ENCODE data around the gene STARD3NL. TPM values are rescaled to one million over a fixed set of nuclear protein-coding genes. Genes with fewer than 3 reads are reported as not detected.
"Not testable (repeated sequence)": the region's sequence is repeated elsewhere in the genome, so short reads cannot be mapped to it uniquely, and the experiment has no call there.

The STARD3NL gene
- total RNA-seq, 1 donor from 2014 or later = 21.8 TPM

- ATAC-seq (ENCODE audit: poor library complexity) (peak; percentile 46), DNase-seq (peak; percentile 55)
- intact Hi-C loops (cut with DNase I) = no loop called here
Measured at GRCh38 chr7:38211940-38212339, 33.9 kb downstream of the STARD3NL start.

GRCh38 chr7:38215115-38215514 lies 37.1 kb downstream of the STARD3NL start:
- DNase-seq (no peak), ATAC-seq (ENCODE audit: poor library complexity) (no peak)
- intact Hi-C loops (cut with DNase I) = no loop called here

GRCh38 chr7:38215735-38216670 lies 38.0 kb downstream of the STARD3NL start:
- DNase-seq (peak; percentile 85), ATAC-seq (ENCODE audit: poor library complexity) (peak; percentile 92)
- intact Hi-C loops (cut with DNase I) = no loop called here

- intact Hi-C loops (cut with DNase I) = no loop called here
- DNase-seq (no peak), ATAC-seq (ENCODE audit: poor library complexity) (no peak)
Measured at GRCh38 chr7:38217672-38218071, 39.6 kb downstream of the STARD3NL start.

- intact Hi-C loops (cut with DNase I) = loop anchor here (5.0 kb wide), 1 partner anchor 318 kb away; no protein-coding TSS in a partner anchor
- DNase-seq = no peak
- no peak for ATAC-seq (ENCODE audit: poor library complexity)
Measured at GRCh38 chr7:38220452-38220851, 42.4 kb downstream of the STARD3NL start.

- ATAC-seq (ENCODE audit: poor library complexity) (peak; percentile 92), DNase-seq (no peak)
- intact Hi-C loops (cut with DNase I) = loop anchor here (2.0 to 5.0 kb wide), 2 partner anchors 114 to 320 kb away; no protein-coding TSS in a partner anchor
Measured at GRCh38 chr7:38222481-38223096, 44.5 kb downstream of the STARD3NL start.

- no peak for ATAC-seq (ENCODE audit: poor library complexity)
- intact Hi-C loops (cut with DNase I) = loop anchor here (2.0 to 5.0 kb wide), 2 partner anchors 115 to 321 kb away; no protein-coding TSS in a partner anchor
- no peak for DNase-seq
Measured at GRCh38 chr7:38223306-38223705, 45.3 kb downstream of the STARD3NL start.

GRCh38 chr7:38224392-38224791 lies 46.3 kb downstream of the STARD3NL start:
- no peak for DNase-seq
- intact Hi-C loops (cut with DNase I) = loop anchor here (5.0 kb wide), 1 partner anchor 322 kb away; no protein-coding TSS in a partner anchor
- no peak for ATAC-seq (ENCODE audit: poor library complexity)

- no peak for DNase-seq
- no peak for ATAC-seq (ENCODE audit: poor library complexity)
- intact Hi-C loops (cut with DNase I) = no loop called here
Measured at GRCh38 chr7:38229386-38229785, 51.3 kb downstream of the STARD3NL start.

GRCh38 chr7:38229884-38230642 lies 52.0 kb downstream of the STARD3NL start:
- ATAC-seq (ENCODE audit: poor library complexity) = no peak
- intact Hi-C loops (cut with DNase I) = no loop called here

GRCh38 chr7:38232502-38233366 lies 54.7 kb downstream of the STARD3NL start:
- intact Hi-C loops (cut with DNase I) = no loop called here
- DNase-seq (peak; percentile 55), ATAC-seq (ENCODE audit: poor library complexity) (peak; percentile 45)

More at GRCh38 chr7:38229884-38230642, 52.0 kb downstream of the STARD3NL start:
- no peak for DNase-seq

GRCh38 chr7:38234759-38235158 lies 56.7 kb downstream of the STARD3NL start:
- DNase-seq; ATAC-seq (ENCODE audit: poor library complexity); intact Hi-C loops (cut with DNase I): not testable (repeated sequence)

- DNase-seq (no peak), ATAC-seq (ENCODE audit: poor library complexity) (no peak)
- intact Hi-C loops (cut with DNase I) = no loop called here
Measured at GRCh38 chr7:38235606-38236005, 57.6 kb downstream of the STARD3NL start.

- DNase-seq; intact Hi-C loops (cut with DNase I); ATAC-seq (ENCODE audit: poor library complexity): not testable (repeated sequence)
Measured at GRCh38 chr7:38239129-38239528, 61.1 kb downstream of the STARD3NL start.

GRCh38 chr7:38241071-38241470 lies 63.0 kb downstream of the STARD3NL start:
- DNase-seq (no peak), ATAC-seq (ENCODE audit: poor library complexity) (no peak)
- intact Hi-C loops (cut with DNase I) = no loop called here

- no peak for DNase-seq
- intact Hi-C loops (cut with DNase I) = no loop called here
- ATAC-seq (ENCODE audit: poor library complexity) = no peak
Measured at GRCh38 chr7:38242814-38243213, 64.8 kb downstream of the STARD3NL start.

- ATAC-seq (ENCODE audit: poor library complexity) = peak; percentile 45
- intact Hi-C loops (cut with DNase I); DNase-seq: not testable (repeated sequence)
Measured at GRCh38 chr7:38243345-38243744, 65.3 kb downstream of the STARD3NL start.

- DNase-seq (no peak), ATAC-seq (ENCODE audit: poor library complexity) (no peak)
- intact Hi-C loops (cut with DNase I) = no loop called here
Measured at GRCh38 chr7:38244516-38244915, 66.5 kb downstream of the STARD3NL start.
